Measurements from ENCODE around the gene OR5D13. TPM values are rescaled to one million over a fixed set of nuclear protein-coding genes. Genes with fewer than 3 reads are reported as not detected.

OR5D13 gene
- total and polyA plus RNA-seq, 9 donors, result not detected

DNA sequence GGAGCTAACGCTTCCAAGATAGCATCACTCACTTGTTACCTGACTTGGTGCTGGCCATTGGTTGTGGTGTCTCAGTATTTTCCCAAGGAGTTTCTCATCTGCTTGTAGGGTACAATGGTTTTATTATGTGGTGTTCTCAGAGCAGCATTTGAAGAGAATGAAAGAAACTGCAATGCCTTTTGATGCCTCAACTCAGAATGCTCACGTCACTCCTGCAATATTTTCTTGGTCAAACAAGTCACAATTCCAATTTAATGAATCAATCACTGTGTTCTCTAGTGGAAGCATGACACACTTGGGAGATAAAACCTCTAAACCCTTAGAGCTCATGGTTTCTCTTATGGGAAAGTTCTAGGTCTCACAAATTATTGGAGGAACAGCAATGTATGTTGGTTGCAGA, 20.1 kb downstream of the OR5D13 start:
- H3K27ac ChIP-seq, result no peak overlapping the region
- WGBS, 3 donors, result 49 to 70% (median 53%) methylated on average over 2 of the region's 2 CpGs
- no peaks in the 10 kb centered on the region for H3K9me3 ChIP-seq
- TF ChIP-seq POLR2A (IDR thresholded peaks at IDR 0.05), result no peak
- TF ChIP-seq EP300 (IDR thresholded peaks at IDR 0.05), result no peak
- TF ChIP-seq CTCF (IDR thresholded peaks at IDR 0.05), result no peak
- DNase-seq, result no peak
- intact Hi-C loops (cut with DNase I), result no loop called here
- H3K4me3 ChIP-seq, result no peak overlapping the region
- no peaks in the 10 kb centered on the region for H3K27me3 ChIP-seq
- no peaks in the 10 kb centered on the region for H3K36me3 ChIP-seq
- no peaks in the 10 kb centered on the region for H3K4me1 ChIP-seq (ENCODE audit: insufficient read depth)

GRCh38 chr11:55795256-55795655, 22.0 kb downstream of the OR5D13 start, which contains the start of gene OR5D14:
TSS of gene OR5D14 (plus strand) at chr11:55795556. CDS start at chr11:55795556, 0 bp downstream.
- Histone ChIP-seq H3K4me3 (no peak within 1 kb of the TSS), H3K27ac (no peak within 1 kb of the TSS), H3K36me3 (no peaks in the 10 kb centered on the region), H3K4me1 (ENCODE audit: insufficient read depth) (no peaks in the 10 kb centered on the region), H3K9me3 (no peaks in the 10 kb centered on the region), H3K27me3 (no peaks in the 10 kb centered on the region)
- no peak for DNase-seq
- TF ChIP-seq POLR2A (IDR thresholded peaks at IDR 0.05) (no peak), CTCF (IDR thresholded peaks at IDR 0.05) (no peak), EP300 (IDR thresholded peaks at IDR 0.05) (no peak)
- intact Hi-C loops (cut with DNase I), result no loop called here

- DNase-seq, result no peak
- H3K4me1 ChIP-seq (ENCODE audit: insufficient read depth), result no peaks in the 10 kb centered on the region
- TF ChIP-seq EP300 (IDR thresholded peaks at IDR 0.05) (no peak), POLR2A (IDR thresholded peaks at IDR 0.05) (no peak), CTCF (IDR thresholded peaks at IDR 0.05) (no peak)
- 87 to 88% (median 88%) methylated on average over 1 of the region's 1 CpG for WGBS, 3 donors
- intact Hi-C loops (cut with DNase I), result loop anchor here in 1 of 4 donors (5.0 kb wide), 1 partner anchor 311 kb away; no protein-coding TSS in a partner anchor
- no peak overlapping the region for H3K27ac ChIP-seq
- no peaks in the 10 kb centered on the region for H3K36me3 ChIP-seq
- H3K9me3 ChIP-seq, result no peaks in the 10 kb centered on the region
- H3K4me3 ChIP-seq, result no peak overlapping the region
- H3K27me3 ChIP-seq, result no peaks in the 10 kb centered on the region
Measured at GRCh38 chr11:55806248-55806647, 33.0 kb downstream of the OR5D13 start.

- no peaks in the 10 kb centered on the region for H3K36me3 ChIP-seq
- H3K4me1 ChIP-seq (ENCODE audit: insufficient read depth), result no peaks in the 10 kb centered on the region
- H3K27ac ChIP-seq, result no peak within 1 kb of the TSS
- no peaks in the 10 kb centered on the region for H3K9me3 ChIP-seq
- TF ChIP-seq CTCF (IDR thresholded peaks at IDR 0.05), result no peak
- TF ChIP-seq EP300 (IDR thresholded peaks at IDR 0.05), result no peak
- TF ChIP-seq POLR2A (IDR thresholded peaks at IDR 0.05), result no peak
- no peaks in the 10 kb centered on the region for H3K27me3 ChIP-seq
- no peak within 1 kb of the TSS for H3K4me3 ChIP-seq
- WGBS, 3 donors, result 42 to 88% (median 85%) methylated on average over 1 of the region's 1 CpG
- no peak for DNase-seq
- intact Hi-C loops (cut with DNase I), result no loop called here
Measured at GRCh38 chr11:55811067-55811466, 37.8 kb downstream of the OR5D13 start, which contains the start of gene OR5L1. TSS of gene OR5L1 (plus strand) at chr11:55811367. CDS start at chr11:55811467, 100 bp downstream.
